MCF 10A (cell line): ENCODE results near the gene INTS6L. TPM values are rescaled to one million over a fixed set of nuclear protein-coding genes. Genes with fewer than 3 reads are reported as not detected.

ENCODE experiments used
- BruUV-seq: library from RNA; stranded (reverse); fragments of 400-500 nt; replicated peaks from 2 replicates; lab custom pipeline; 2021; lab: Mats Ljungman, UMichigan
- CTCF ChIA-PET: fragments of 300-600 bp; sonication (Branson Sonifier 250); formaldehyde crosslinking; extraction: SDS; loops from one replicate; lab custom pipeline; 2021; ENCODE audit warnings: antibody characterized with exemption, inconsistent platforms; lab: Yijun Ruan, JAX
- POLR2A ChIA-PET: fragments of 300-600, 350-650 bp; sonication (Branson Sonifier 250); formaldehyde crosslinking; extraction: SDS; loops from one replicate; lab custom pipeline; 2020; ENCODE audit warnings: antibody characterized with exemption, inconsistent platforms; lab: Yijun Ruan, JAX
- DNase-seq: peaks from one replicate; pipeline ENCODE4 v3.0.0-alpha.2; 2018; ENCODE audit not compliant: unreplicated experiment
- H3K27ac Mint-ChIP-seq: one replicate; pipeline ENCODE4 v1.8.0; 2022; ENCODE audit warnings: mild to moderate bottlenecking, low read depth, mixed read lengths; ENCODE audit not compliant: unreplicated experiment
- H3K27me3 Mint-ChIP-seq: one replicate; pipeline ENCODE4 v1.8.0; 2022; ENCODE audit warnings: mixed read lengths; ENCODE audit not compliant: insufficient read depth, unreplicated experiment
- H3K36me3 Mint-ChIP-seq: one replicate; pipeline ENCODE4 v1.8.0; 2022; ENCODE audit warnings: mild to moderate bottlenecking, moderate library complexity, mixed read lengths; ENCODE audit not compliant: insufficient read depth, unreplicated experiment
- H3K4me1 Mint-ChIP-seq: one replicate; pipeline ENCODE4 v1.8.0; 2022; ENCODE audit warnings: mixed read lengths; ENCODE audit not compliant: insufficient read depth, unreplicated experiment
- H3K4me3 Mint-ChIP-seq: one replicate; pipeline ENCODE4 v1.8.0; 2022; ENCODE audit warnings: mild to moderate bottlenecking, moderate library complexity, mixed read lengths; ENCODE audit not compliant: unreplicated experiment
- H3K9me3 Mint-ChIP-seq: one replicate; pipeline ENCODE4 v1.8.0; 2022; ENCODE audit warnings: mixed read lengths; ENCODE audit not compliant: unreplicated experiment
- CTCF ChIP-seq: fragments of 200-600 bp; IDR thresholded peaks from one replicate; pipeline ENCODE4 v1.8.0; 2022; ENCODE audit warnings: antibody characterized with exemption, mild to moderate bottlenecking; ENCODE audit not compliant: unreplicated experiment
- intact Hi-C: fragments of 100-400 bp; cut with micrococcal nuclease; formaldehyde crosslinking; loops from 2 replicates; pipeline ENCODE4 v1.14.1; 2022
- total RNA-seq: library from RNA; stranded (reverse); gene quantifications from 2 replicates; pipeline ENCODE4 v1.2.3, GENCODE V29; 2022

The INTS6L gene
- total RNA-seq, 1 experiment from 2014 or later, result 6.9 TPM

- peaks cover 52% of the 10 kb centered on the region for H3K27me3 Mint-ChIP-seq
- no TSS peak for BruUV-seq
- no peak for TF ChIP-seq CTCF
- intact Hi-C loops, result no loop called here
- ChIA-PET POLR2A (no interaction called here), CTCF (interaction anchor here (1.4 kb wide), 1 partner anchor 32 kb away, joined by 4 read pairs; no protein-coding TSS in a partner anchor)
- no peak overlapping the region for H3K4me3 Mint-ChIP-seq
- DNase-seq, result no peak
- H3K27ac Mint-ChIP-seq, result no peak overlapping the region
- peaks cover 6% of the 10 kb centered on the region for H3K4me1 Mint-ChIP-seq
- H3K9me3 Mint-ChIP-seq, result no peaks in the 10 kb centered on the region
- H3K36me3 Mint-ChIP-seq, result peaks cover 7% of the 10 kb centered on the region
Measured at GRCh38 chrX:135541351-135541750, 20.9 kb downstream of the INTS6L start.

GRCh38 chrX:135543172-135543571 lies 22.7 kb downstream of the INTS6L start:
- DNase-seq, result no peak
- ChIA-PET CTCF (no interaction called here), POLR2A (interaction anchor here (0.6 to 1.6 kb wide), 2 partner anchors 22 to 1937 kb away, joined by 3 to 6 read pairs; no protein-coding TSS in a partner anchor)
- Mint-ChIP-seq H3K36me3 (peaks cover 17% of the 10 kb centered on the region), H3K4me1 (peaks cover 6% of the 10 kb centered on the region), H3K9me3 (no peaks in the 10 kb centered on the region), H3K27me3 (peaks cover 65% of the 10 kb centered on the region), H3K4me3 (no peak overlapping the region), H3K27ac (no peak overlapping the region)
- intact Hi-C loops, result no loop called here
- no peak for TF ChIP-seq CTCF
- no TSS peak for BruUV-seq

GRCh38 chrX:135543924-135544323 lies 23.5 kb downstream of the INTS6L start:
- H3K4me1 Mint-ChIP-seq, result peaks cover 6% of the 10 kb centered on the region
- peak; percentile 24 for DNase-seq
- intact Hi-C loops, result no loop called here

More at GRCh38 chrX:135543924-135544323, 23.5 kb downstream of the INTS6L start:
- CTCF ChIA-PET, result interaction anchor here (1.8 kb wide), 1 partner anchor 12 kb away, joined by 6 read pairs; no protein-coding TSS in a partner anchor
- Mint-ChIP-seq H3K27ac (no peak overlapping the region), H3K36me3 (peaks cover 21% of the 10 kb centered on the region), H3K27me3 (peaks cover 69% of the 10 kb centered on the region), H3K4me3 (no peak overlapping the region), H3K9me3 (no peaks in the 10 kb centered on the region)
- TF ChIP-seq CTCF, result peak; percentile 21
- BruUV-seq, result no TSS peak
- POLR2A ChIA-PET, result interaction anchor here (1.6 kb wide), 1 partner anchor 22 kb away, joined by 6 read pairs; no protein-coding TSS in a partner anchor
